Measurements from ENCODE around the gene MASP2.

- TF ChIP-seq, protein P1, sequence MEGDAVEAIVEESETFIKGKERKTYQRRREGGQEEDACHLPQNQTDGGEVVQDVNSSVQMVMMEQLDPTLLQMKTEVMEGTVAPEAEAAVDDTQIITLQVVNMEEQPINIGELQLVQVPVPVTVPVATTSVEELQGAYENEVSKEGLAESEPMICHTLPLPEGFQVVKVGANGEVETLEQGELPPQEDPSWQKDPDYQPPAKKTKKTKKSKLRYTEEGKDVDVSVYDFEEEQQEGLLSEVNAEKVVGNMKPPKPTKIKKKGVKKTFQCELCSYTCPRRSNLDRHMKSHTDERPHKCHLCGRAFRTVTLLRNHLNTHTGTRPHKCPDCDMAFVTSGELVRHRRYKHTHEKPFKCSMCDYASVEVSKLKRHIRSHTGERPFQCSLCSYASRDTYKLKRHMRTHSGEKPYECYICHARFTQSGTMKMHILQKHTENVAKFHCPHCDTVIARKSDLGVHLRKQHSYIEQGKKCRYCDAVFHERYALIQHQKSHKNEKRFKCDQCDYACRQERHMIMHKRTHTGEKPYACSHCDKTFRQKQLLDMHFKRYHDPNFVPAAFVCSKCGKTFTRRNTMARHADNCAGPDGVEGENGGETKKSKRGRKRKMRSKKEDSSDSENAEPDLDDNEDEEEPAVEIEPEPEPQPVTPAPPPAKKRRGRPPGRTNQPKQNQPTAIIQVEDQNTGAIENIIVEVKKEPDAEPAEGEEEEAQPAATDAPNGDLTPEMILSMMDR (IDR thresholded peaks at IDR 0.05; ENCODE audit: insufficient read depth, low read depth, low read length): no peak
- no peak for TF ChIP-seq EZH2 (IDR thresholded peaks at IDR 0.05; ENCODE audit: insufficient read depth, low read length)
Observed at GRCh38 chr1:11026903-11027302, 20.1 kb downstream of the MASP2 start.
